Mesothelial cell of epicardium (in vitro differentiated cells): Measurements from ENCODE around the gene PCA3. TPM values are rescaled to one million over a fixed set of nuclear protein-coding genes. Genes with fewer than 3 reads are reported as not detected.

ENCODE experiments used
- DNase-seq, 2 experiments: peaks; one replicate each; pipeline ENCODE4 v3.0.0; 2021; ENCODE audit warnings: low spot score in 2 of 2; ENCODE audit not compliant: unreplicated experiment in 2 of 2
- H3K27ac Mint-ChIP-seq: 2 replicates; pipeline ENCODE4 v1.8.0; 2021; ENCODE audit warnings: mixed read lengths
- H3K27me3 Mint-ChIP-seq: 2 replicates; pipeline ENCODE4 v1.8.0; 2021; ENCODE audit warnings: low read depth, mixed read lengths
- H3K36me3 Mint-ChIP-seq: 2 replicates; pipeline ENCODE4 v1.8.0; 2021; ENCODE audit warnings: mixed read lengths
- H3K4me1 Mint-ChIP-seq: 2 replicates; pipeline ENCODE4 v1.8.0; 2021; ENCODE audit warnings: mixed read lengths
- H3K4me3 Mint-ChIP-seq: 2 replicates; pipeline ENCODE4 v1.8.0; 2021; ENCODE audit warnings: mild to moderate bottlenecking, moderate library complexity, mixed read lengths
- H3K9me3 Mint-ChIP-seq: 2 replicates; pipeline ENCODE4 v1.8.0; 2021; ENCODE audit warnings: mixed read lengths
- CTCF ChIP-seq: fragments of 200-600 bp; sonication (generic); IDR thresholded peaks from one replicate; pipeline ENCODE4 v1.5.0; 2021; ENCODE audit warnings: antibody characterized with exemption; ENCODE audit not compliant: unreplicated experiment
- total RNA-seq: library from RNA; stranded (reverse); gene quantifications from 3 replicates; pipeline ENCODE4 v1.2.1, GENCODE V29; 2021

PCA3 gene
- total RNA-seq, 1 donor from 2014 or later, result not detected

GRCh38 chr9:76725011-76725546 is 39.2 kb upstream of the PCA3 start:
- Mint-ChIP-seq H3K4me1 (peaks cover 2% of the 10 kb centered on the region), H3K9me3 (no peaks in the 10 kb centered on the region), H3K27me3 (peaks cover 14% of the 10 kb centered on the region), H3K27ac (no peak overlapping the region), H3K4me3 (no peak overlapping the region), H3K36me3 (no peaks in the 10 kb centered on the region)
- no peak for DNase-seq
- TF ChIP-seq CTCF, result no peak

GRCh38 chr9:76725885-76726284 is 38.4 kb upstream of the PCA3 start:
- Mint-ChIP-seq H3K27ac (no peak overlapping the region), H3K36me3 (no peaks in the 10 kb centered on the region), H3K4me1 (peaks cover 2% of the 10 kb centered on the region), H3K9me3 (no peaks in the 10 kb centered on the region), H3K4me3 (no peak overlapping the region), H3K27me3 (peaks cover 14% of the 10 kb centered on the region)
- no peak for DNase-seq
- TF ChIP-seq CTCF, result no peak

- DNase-seq, result no peak
- TF ChIP-seq CTCF, result no peak
- H3K36me3 Mint-ChIP-seq, result no peaks in the 10 kb centered on the region
- peaks cover 9% of the 10 kb centered on the region for H3K27me3 Mint-ChIP-seq
- no peak overlapping the region for H3K27ac Mint-ChIP-seq
- H3K4me1 Mint-ChIP-seq, result peaks cover 9% of the 10 kb centered on the region
- H3K9me3 Mint-ChIP-seq, result no peaks in the 10 kb centered on the region
- no peak overlapping the region for H3K4me3 Mint-ChIP-seq
Measured at GRCh38 chr9:76729116-76729515, 35.1 kb upstream of the PCA3 start.

GRCh38 chr9:76729980-76730737 is 34.1 kb upstream of the PCA3 start:
- H3K36me3 Mint-ChIP-seq, result no peaks in the 10 kb centered on the region
- TF ChIP-seq CTCF, result no peak
- no peak for DNase-seq
- H3K27me3 Mint-ChIP-seq, result peaks cover 13% of the 10 kb centered on the region
- no peak overlapping the region for H3K4me3 Mint-ChIP-seq
- H3K4me1 Mint-ChIP-seq, result peaks cover 9% of the 10 kb centered on the region
- no peaks in the 10 kb centered on the region for H3K9me3 Mint-ChIP-seq
- H3K27ac Mint-ChIP-seq, result no peak overlapping the region

GRCh38 chr9:76730801-76731200 is 33.4 kb upstream of the PCA3 start:
- Mint-ChIP-seq H3K4me1 (peaks cover 9% of the 10 kb centered on the region), H3K4me3 (no peak overlapping the region), H3K36me3 (no peaks in the 10 kb centered on the region), H3K27me3 (peaks cover 12% of the 10 kb centered on the region), H3K9me3 (no peaks in the 10 kb centered on the region), H3K27ac (no peak overlapping the region)
- DNase-seq, result no peak
- no peak for TF ChIP-seq CTCF
